Stimulated activated effector memory CD8-positive, alpha-beta T cell treated with anti-CD3 and anti-CD28 coated beads, Interleukin-12 subunit alpha, Interleukin-12 subunit beta, amount 100 ng/mL, for 72 hours (primary cell): Measurements from ENCODE around the gene SPTLC2.
"Not testable (repeated sequence)": the region's sequence is repeated elsewhere in the genome, so short reads cannot be mapped to it uniquely, and the experiment has no call there.

Experiments used
- ATAC-seq: fragments of 150-1000 bp; cut with Tn5 transposase; 2 replicates; pipeline ENCODE4 v1.10.0; 2021
- DNase-seq, 2 donors: peaks; one replicate each; pipeline ENCODE4 v3.0.0; 2021 to 2022; ENCODE audit warnings: low spot score in 2 of 2
- H3K27ac Mint-ChIP-seq: one replicate; pipeline ENCODE4 v1.8.0; 2022; ENCODE audit warnings: mild to moderate bottlenecking, mixed read lengths
- H3K36me3 Mint-ChIP-seq: one replicate; pipeline ENCODE4 v1.8.0; 2022; ENCODE audit warnings: mild to moderate bottlenecking, mixed read lengths
- H3K4me1 Mint-ChIP-seq: one replicate; pipeline ENCODE4 v1.8.0; 2022; ENCODE audit warnings: mixed read lengths
- H3K4me3 Mint-ChIP-seq: one replicate; pipeline ENCODE4 v1.8.0; 2022; ENCODE audit warnings: mild to moderate bottlenecking, mixed read lengths
- H3K9me3 Mint-ChIP-seq: one replicate; pipeline ENCODE4 v1.8.0; 2022; ENCODE audit warnings: mixed read lengths

The SPTLC2 gene

DNA sequence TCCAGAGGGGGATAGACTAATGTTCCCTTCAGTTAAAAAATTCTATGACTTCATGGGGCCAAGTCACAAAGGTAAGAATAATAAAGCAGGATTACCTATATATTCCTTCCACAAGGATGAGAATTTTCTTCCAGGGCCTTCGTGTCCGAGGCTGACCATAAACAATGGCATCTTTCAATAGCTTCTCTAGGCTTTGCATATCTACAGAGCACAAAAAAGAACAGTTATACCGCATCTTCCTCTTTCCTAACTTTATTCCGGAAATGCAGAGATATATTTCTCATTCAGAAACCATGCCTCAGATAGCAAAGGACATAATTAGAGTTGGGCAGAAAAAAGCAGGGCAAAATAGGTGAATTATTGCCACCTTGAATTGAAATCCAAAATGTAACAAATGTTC is 59.5 kb downstream of the SPTLC2 start:
- H3K27ac Mint-ChIP-seq, result no peak overlapping the region
- DNase-seq (no peak), ATAC-seq (no peak)
- H3K36me3 Mint-ChIP-seq, result peaks cover 98% of the 10 kb centered on the region
- H3K4me1 Mint-ChIP-seq, result no peaks in the 10 kb centered on the region
- no peak overlapping the region for H3K4me3 Mint-ChIP-seq
- H3K9me3 Mint-ChIP-seq, result no peaks in the 10 kb centered on the region

DNA sequence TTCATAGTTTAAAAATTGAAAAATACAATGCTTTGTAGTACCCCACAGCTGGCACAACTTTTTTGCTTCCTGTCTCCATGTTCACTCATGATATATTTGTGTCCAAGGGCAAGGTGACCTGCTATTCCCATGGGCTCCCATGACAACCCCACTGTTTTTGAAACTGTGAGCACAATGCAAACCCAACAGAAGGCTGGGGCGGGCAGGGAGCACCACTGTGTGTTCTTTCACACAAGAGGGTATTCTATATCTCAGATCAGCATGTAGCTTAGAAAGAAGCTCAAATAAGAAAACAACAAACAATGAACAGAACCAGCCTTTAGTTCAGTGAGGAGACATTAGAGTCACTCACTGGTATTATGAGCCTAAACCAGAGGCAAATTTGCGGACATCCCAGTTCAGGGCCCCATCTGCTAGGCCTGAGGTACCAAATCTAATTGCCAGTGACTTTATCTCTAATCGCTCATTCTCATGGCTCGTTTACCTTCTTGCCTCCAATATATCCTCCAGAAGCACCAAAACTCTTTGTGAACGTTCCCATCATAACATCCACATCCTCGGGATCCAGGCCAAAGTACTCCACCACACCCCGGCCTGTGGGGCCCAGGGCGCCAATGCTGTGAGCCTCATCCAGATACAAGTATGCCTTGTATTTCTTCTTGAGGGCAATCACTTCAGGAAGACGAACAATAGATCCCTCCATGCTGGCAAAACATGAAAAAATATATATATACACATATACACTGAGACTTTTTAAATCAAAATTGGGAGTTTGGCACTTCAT is 61.4 kb downstream of the SPTLC2 start:
- Mint-ChIP-seq H3K4me1 (no peaks in the 10 kb centered on the region), H3K36me3 (peaks cover 98% of the 10 kb centered on the region), H3K9me3 (no peaks in the 10 kb centered on the region), H3K27ac (peak overlapping the region; percentile 7), H3K4me3 (no peak overlapping the region)
- ATAC-seq (no peak), DNase-seq (no peak)

DNA sequence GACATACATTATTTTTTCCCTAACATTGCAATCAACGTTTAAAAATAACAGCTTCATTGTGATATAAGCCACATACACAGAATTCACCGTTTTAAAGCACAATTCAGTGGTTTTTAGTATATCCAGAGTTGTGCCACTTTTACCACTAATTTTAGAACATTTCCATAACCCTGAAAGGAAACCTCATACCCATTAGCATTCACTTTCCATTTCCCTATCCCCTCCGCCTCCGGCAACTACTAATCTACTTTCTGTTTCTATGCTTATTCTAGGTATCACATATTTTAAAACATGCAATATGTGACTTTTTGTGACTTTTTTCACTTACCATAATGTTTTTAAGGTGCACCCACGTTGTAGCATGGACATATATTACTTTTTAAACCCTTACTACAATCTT is 62.2 kb downstream of the SPTLC2 start:
- peaks cover 98% of the 10 kb centered on the region for H3K36me3 Mint-ChIP-seq
- no peak for ATAC-seq
- H3K4me1 Mint-ChIP-seq, result no peaks in the 10 kb centered on the region
- H3K27ac Mint-ChIP-seq, result peak overlapping the region; percentile 7
- no peaks in the 10 kb centered on the region for H3K9me3 Mint-ChIP-seq
- DNase-seq, result no peak
- no peak overlapping the region for H3K4me3 Mint-ChIP-seq

DNA sequence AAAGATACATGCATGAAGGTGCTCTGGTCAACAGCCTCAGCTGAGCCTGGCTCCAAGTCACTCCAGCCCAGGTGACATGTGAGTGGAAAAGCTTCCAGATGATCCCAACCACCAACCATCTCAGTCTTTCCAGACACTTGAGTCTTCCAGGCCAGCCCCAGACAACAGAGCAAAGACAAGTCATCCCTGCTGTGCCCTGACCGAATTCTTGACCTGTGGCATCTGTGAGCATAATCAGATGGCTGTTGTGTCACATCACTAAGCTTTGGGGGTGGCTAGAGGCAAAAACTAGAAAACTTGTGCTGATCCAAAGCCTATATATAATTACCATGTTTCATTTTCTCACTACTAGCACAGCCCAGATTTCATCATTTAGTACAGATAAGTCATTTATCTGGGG is 67.0 kb downstream of the SPTLC2 start:
- Mint-ChIP-seq H3K36me3 (peaks cover 100% of the 10 kb centered on the region), H3K4me1 (no peaks in the 10 kb centered on the region), H3K4me3 (no peak overlapping the region), H3K27ac (no peak overlapping the region), H3K9me3 (no peaks in the 10 kb centered on the region)
- ATAC-seq (no peak), DNase-seq (no peak)

DNA sequence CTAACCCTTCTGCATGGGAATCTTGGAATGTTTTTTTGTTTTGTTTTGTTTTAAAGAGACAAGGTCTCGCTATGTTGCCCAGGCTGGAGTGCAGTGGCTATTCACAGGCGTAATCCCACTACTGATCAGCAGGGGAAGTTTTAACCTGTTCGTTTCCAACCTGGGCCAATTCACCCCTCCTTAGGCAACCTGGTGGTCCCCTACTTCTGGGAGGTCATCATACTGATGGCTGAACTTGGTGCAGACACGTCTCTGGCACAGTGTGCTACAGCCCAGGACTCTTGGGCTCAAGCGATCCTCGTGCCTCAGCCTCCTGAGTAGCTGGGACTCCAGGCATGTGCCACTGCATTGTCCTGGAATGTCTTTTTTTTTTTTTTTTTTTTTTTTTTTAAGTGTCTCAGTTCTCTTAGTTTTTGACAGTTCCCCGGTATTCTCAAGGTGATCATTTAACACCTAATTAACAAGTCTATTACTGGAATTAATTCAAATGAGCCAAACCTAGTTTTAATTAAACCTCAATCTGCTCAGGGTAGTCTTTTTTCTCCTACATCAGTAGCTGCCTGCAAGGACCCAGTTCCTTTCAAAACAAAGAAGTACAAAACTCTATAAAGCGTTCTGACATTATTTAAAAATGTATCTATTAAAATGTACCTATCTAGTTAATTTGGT is 68.8 kb downstream of the SPTLC2 start:
- no peak overlapping the region for H3K27ac Mint-ChIP-seq
- H3K9me3 Mint-ChIP-seq, result no peaks in the 10 kb centered on the region
- peaks cover 89% of the 10 kb centered on the region for H3K36me3 Mint-ChIP-seq
- ATAC-seq (no peak), DNase-seq (no peak)
- H3K4me1 Mint-ChIP-seq, result no peaks in the 10 kb centered on the region
- no peak overlapping the region for H3K4me3 Mint-ChIP-seq

DNA sequence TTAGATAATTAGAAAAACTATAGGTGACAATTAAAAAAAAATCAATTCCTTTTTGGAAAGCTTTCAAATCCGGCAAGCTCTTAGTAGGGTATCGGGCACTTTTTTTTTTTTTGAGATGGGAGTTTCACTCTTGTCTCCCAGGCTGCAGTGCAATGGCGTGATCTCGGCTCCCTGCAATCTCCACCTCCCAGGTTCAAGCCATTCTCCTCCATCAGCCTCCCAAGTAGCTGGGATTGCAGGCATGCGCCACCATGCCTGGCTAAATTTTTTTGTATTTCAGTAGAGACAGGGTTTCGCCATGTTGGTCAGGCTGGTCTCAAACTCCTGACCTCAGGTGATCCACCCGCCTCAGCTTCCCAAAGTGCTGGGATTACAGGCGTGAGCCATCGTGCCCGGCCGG is 71.3 kb downstream of the SPTLC2 start:
- peaks cover 64% of the 10 kb centered on the region for H3K36me3 Mint-ChIP-seq
- H3K27ac Mint-ChIP-seq, H3K4me1 Mint-ChIP-seq, ATAC-seq, DNase-seq, H3K9me3 Mint-ChIP-seq, H3K4me3 Mint-ChIP-seq: not testable (repeated sequence)

DNA sequence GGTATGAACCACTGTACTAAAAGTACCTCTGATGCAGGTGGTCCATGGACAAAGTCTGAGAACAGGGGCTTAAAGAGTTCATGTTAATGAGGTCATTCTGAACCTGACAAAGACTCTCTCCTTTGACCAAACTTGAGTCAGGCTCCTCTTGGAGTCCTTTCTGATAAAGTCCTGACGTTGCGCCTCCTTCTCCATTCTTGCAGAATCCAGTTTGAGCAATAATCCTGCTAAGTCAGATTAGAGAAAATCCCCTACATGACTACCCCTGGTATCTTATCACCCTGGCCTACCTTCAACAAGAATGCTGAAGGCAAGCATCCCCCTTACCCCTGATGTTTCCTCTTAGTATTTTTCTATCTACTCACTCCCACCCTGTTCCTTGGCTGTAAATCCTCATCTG is 71.9 kb downstream of the SPTLC2 start:
- Mint-ChIP-seq H3K27ac (peak overlapping the region; percentile 40), H3K4me3 (no peak overlapping the region), H3K4me1 (peaks cover 6% of the 10 kb centered on the region), H3K9me3 (no peaks in the 10 kb centered on the region), H3K36me3 (peaks cover 58% of the 10 kb centered on the region)
- no peak for ATAC-seq
- DNase-seq, result no peak

DNA sequence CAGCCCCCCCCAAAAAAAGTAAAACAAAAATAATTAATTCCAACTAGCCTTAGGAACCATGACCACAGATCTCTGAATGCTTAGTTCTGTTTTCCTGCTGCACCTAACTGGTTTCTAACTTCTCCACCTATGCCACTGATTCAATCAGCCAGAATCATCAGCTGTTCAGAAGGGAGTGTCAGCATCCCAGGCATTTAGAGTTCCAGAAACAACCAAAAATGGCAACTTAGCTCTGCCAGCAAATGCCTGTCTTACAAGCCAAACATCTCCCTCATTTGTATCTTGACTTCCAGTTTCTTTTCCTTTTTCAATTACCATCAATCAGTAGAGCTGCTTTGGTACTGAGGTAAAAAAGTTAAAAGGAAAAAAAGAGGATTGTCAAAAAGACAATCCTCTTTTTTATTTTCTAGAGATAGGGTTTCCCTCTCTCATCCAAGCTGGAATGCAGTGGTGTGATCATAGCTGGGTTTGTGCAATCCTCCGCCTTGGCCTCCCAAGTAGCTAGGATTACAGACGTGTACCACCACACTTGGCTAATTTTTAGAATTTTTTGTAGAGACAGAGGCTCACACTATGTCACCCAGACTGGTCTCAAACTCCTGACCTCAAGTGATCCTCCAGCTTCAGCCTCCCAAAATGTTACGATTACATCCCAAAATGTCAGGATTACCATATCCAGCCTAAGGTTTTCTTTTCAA is 72.7 kb downstream of the SPTLC2 start:
- H3K4me1 Mint-ChIP-seq, result peaks cover 6% of the 10 kb centered on the region
- no peak overlapping the region for H3K4me3 Mint-ChIP-seq
- peaks cover 50% of the 10 kb centered on the region for H3K36me3 Mint-ChIP-seq
- ATAC-seq, result no peak
- H3K9me3 Mint-ChIP-seq, result no peaks in the 10 kb centered on the region
- peak overlapping the region; percentile 40 for H3K27ac Mint-ChIP-seq
- DNase-seq, result no peak

DNA sequence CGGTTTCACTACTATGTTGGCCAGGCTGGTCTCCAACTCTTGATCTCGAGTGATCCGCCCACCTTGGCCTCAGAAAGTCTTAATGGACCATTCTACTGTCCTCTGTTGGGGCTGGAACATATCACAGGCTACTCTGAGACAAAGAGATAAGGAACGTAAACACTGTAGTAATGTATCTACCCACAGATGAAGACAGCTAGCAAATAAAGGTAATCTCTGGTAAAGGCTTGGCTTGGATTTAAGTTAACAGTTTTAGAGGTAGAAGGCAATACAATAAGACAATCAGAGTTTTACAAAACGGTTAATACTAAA is 73.2 kb downstream of the SPTLC2 start:
- no peak overlapping the region for H3K4me3 Mint-ChIP-seq
- H3K4me1 Mint-ChIP-seq, result peaks cover 6% of the 10 kb centered on the region
- ATAC-seq, result no peak
- peaks cover 44% of the 10 kb centered on the region for H3K36me3 Mint-ChIP-seq
- H3K27ac Mint-ChIP-seq, result no peak overlapping the region
- no peaks in the 10 kb centered on the region for H3K9me3 Mint-ChIP-seq
- DNase-seq, result no peak

DNA sequence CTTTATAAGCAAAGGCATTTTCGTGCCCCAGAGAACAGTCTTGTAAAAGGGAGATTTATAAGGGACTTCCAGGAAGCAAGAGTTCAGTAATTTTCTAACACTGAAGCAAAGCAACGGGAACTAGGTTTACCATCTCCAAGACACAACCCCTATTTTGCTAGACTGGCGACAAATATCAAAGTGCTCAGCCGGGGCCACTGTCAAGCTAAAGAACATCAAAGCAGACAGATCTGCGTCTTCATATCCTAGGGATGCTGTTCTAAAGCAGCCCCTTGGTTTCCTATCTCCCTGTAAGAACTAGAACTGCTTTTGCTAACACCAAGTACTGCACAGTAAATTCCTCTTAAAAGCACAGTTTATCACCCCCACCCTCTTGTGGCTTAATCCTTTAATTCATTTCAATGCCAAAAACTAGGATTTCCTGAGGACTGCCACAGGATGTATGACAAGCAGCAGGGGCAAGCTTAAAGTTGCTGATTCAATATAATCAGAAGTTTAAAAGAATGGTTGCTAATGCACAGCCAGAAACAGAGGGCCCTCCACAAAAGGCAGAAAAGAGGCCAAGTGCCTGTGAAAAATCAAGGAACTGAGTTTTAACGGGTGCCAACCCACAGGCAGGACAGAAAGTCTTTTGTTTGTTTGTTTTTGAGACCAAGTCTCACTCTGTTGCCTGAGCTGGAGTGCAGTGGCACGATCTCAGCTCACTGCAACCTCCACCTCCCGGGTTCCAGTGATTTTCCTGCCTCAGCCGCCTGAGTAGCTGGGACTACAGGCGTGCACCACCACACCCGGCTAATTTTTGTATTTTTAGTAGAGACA is 73.8 kb downstream of the SPTLC2 start:
- Mint-ChIP-seq H3K4me1 (peaks cover 6% of the 10 kb centered on the region), H3K27ac (peak overlapping the region; percentile 80), H3K4me3 (no peak overlapping the region), H3K9me3 (no peaks in the 10 kb centered on the region), H3K36me3 (peaks cover 38% of the 10 kb centered on the region)
- no peak for ATAC-seq
- DNase-seq, result no peak

DNA sequence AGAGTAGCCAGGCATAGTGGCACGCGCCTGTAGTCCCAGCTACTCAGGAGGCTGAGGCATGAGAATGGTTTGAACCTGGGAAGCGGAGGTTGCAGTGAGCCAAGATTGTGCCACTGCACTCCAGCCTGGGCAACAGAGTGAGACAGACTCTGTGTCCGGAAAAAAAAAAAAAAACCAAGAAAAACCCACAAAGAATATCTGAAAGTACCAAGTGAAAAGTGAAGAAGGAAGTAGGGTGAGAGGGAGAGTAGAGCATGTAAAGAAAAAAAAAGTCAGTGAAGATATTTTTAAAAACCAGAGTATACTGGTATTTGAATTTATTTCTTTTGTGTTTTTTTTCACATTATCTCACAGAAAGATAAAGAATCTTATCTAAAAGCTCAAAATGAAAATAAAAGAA is 74.5 kb downstream of the SPTLC2 start:
- ATAC-seq, result no peak
- H3K4me3 Mint-ChIP-seq, result no peak overlapping the region
- no peaks in the 10 kb centered on the region for H3K9me3 Mint-ChIP-seq
- peaks cover 31% of the 10 kb centered on the region for H3K36me3 Mint-ChIP-seq
- H3K27ac Mint-ChIP-seq, result peak overlapping the region; percentile 80
- no peak for DNase-seq
- H3K4me1 Mint-ChIP-seq, result peaks cover 6% of the 10 kb centered on the region

DNA sequence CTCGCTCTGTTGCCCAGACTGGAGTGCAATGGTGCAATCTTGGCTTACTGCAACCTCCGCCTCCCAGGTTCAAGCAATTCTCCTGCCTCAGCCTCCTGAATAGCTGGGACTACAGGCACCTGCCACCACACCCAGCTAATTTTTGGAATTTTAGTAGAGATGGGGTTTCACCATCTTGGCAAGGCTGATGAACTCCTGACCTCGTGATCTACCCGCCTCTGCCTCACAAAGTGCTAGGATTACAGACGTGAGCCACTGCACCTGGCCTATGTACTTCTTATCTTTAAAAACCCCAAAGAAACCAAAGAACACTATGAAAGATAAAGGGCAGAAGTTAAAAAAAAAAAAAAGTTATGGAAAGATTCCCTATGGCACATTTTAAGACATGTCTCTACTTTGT is 79.5 kb downstream of the SPTLC2 start:
- H3K4me3 Mint-ChIP-seq, ATAC-seq, H3K9me3 Mint-ChIP-seq, DNase-seq, H3K4me1 Mint-ChIP-seq, H3K27ac Mint-ChIP-seq: not testable (repeated sequence)
- H3K36me3 Mint-ChIP-seq, result peaks cover 18% of the 10 kb centered on the region

DNA sequence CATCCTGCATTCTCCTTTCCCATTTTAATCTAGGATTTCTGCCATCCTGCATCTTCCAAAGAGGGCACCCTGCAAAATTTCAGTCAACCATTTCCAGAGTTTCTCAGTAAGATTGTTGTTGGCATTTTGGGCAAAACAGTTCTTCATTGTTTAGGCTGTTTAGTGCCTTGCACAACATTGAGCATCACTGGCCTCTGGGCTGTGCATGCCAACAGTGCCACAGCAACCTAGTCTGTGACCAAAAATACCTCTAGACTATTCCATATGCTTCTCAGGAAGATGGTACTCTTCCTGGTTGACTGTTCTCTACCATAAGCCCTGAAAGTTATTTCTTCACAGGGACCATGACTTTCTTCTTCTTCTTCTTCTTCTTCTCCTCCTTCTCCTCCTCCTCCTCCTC is 85.4 kb downstream of the SPTLC2 start:
- no peaks in the 10 kb centered on the region for H3K9me3 Mint-ChIP-seq
- ATAC-seq, result no peak

DNA sequence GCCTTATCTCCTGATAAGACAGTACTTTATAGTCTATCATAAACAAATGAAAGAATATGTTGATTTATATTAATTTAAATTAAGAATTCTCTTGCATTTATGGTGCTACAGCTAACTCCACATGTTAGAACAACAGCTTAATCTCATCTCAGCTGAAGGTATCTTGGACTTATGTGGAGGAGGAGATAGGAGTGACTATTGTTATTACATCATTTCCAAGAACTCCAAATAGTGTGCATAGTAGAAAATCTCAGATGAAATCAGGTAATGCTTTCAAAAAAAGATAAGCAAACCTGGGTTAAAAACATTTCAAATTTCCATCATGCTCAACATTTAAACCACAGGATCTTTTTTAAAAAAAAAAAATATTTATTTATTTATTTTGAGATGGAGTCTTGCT is 86.5 kb downstream of the SPTLC2 start:
- DNase-seq, result no peak
- H3K9me3 Mint-ChIP-seq, result no peaks in the 10 kb centered on the region
- no peak for ATAC-seq
- peaks cover 9% of the 10 kb centered on the region for H3K4me1 Mint-ChIP-seq
- H3K36me3 Mint-ChIP-seq, result peaks cover 22% of the 10 kb centered on the region
- H3K4me3 Mint-ChIP-seq, result no peak overlapping the region
- no peak overlapping the region for H3K27ac Mint-ChIP-seq

More for the DNA sequence above, 85.4 kb downstream of the SPTLC2 start:
- no peak for DNase-seq
- no peak overlapping the region for H3K4me3 Mint-ChIP-seq
- H3K36me3 Mint-ChIP-seq, result peaks cover 23% of the 10 kb centered on the region
- peaks cover 9% of the 10 kb centered on the region for H3K4me1 Mint-ChIP-seq
- H3K27ac Mint-ChIP-seq, result no peak overlapping the region

DNA sequence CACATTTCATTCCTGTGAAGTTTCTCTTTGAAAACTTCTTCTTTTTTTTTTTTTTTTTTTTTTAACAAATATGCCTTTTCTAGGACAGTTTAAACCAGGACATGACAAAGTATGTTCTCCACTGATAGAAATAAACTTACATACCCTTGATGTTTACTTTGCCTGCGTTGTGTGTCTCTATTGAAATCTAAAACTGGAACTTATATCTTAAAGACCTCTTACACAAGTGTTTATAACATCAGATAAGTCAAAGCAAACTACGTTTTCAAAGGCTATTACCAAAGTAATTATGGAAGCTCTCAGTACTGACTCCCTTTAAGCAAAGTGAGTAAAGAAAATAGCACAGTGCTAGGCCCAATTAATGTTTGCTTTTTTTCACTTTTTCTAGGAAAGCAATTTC is 87.2 kb downstream of the SPTLC2 start:
- DNase-seq (no peak), ATAC-seq (no peak)
- Mint-ChIP-seq H3K9me3 (no peaks in the 10 kb centered on the region), H3K27ac (no peak overlapping the region), H3K4me3 (no peak overlapping the region), H3K4me1 (peaks cover 9% of the 10 kb centered on the region), H3K36me3 (peaks cover 15% of the 10 kb centered on the region)
